DND-41 (cell line): ENCODE measurements around the gene RAB3D.

Source experiments
- EZH2 ChIP-seq: IDR thresholded peaks from 3 replicates; pipeline ENCODE4 v1.6.1; 2012; ENCODE audit warnings: borderline replicate concordance, low read depth, mild to moderate bottlenecking, moderate library complexity, low read length, inconsistent platforms; ENCODE audit not compliant: severe bottlenecking
- TF ChIP-seq, protein P1 (sequence below): IDR thresholded peaks from 2 replicates; pipeline ENCODE4 v1.5.1; 2012; ENCODE audit warnings: borderline replicate concordance, low read length, moderate library complexity, mild to moderate bottlenecking; ENCODE audit not compliant: poor library complexity, severe bottlenecking; ENCODE audit errors: extremely low read depth

DNA sequence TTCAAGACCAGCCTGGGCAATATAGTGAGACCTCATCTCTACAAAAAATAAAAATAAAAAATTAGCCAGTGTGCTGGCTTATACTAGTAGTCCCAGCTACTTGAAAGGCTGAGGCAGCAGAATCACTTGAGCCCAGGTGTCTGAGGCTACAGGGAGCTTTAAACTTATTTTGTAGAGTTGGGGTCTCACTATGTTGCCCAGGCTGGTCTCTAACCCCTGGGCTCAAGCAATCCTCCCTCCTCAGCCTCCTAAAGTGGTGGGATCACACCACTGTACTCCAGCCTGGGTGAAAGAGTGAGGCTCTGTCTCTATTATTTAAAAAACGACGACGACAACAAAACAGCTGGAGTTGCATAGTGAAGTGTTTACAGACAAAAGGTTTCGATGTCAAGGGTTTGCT is 8.0 kb downstream of the RAB3D start:
- TF ChIP-seq, protein P1, sequence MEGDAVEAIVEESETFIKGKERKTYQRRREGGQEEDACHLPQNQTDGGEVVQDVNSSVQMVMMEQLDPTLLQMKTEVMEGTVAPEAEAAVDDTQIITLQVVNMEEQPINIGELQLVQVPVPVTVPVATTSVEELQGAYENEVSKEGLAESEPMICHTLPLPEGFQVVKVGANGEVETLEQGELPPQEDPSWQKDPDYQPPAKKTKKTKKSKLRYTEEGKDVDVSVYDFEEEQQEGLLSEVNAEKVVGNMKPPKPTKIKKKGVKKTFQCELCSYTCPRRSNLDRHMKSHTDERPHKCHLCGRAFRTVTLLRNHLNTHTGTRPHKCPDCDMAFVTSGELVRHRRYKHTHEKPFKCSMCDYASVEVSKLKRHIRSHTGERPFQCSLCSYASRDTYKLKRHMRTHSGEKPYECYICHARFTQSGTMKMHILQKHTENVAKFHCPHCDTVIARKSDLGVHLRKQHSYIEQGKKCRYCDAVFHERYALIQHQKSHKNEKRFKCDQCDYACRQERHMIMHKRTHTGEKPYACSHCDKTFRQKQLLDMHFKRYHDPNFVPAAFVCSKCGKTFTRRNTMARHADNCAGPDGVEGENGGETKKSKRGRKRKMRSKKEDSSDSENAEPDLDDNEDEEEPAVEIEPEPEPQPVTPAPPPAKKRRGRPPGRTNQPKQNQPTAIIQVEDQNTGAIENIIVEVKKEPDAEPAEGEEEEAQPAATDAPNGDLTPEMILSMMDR, result no peak
- no peak for TF ChIP-seq EZH2
